ENCODE results near the gene HABP2. TPM values are rescaled to one million over a fixed set of nuclear protein-coding genes. Genes with fewer than 3 reads are reported as not detected.
A peak's percentile ranks its signal among the peaks of the same experiment; 100 is the strongest.

The HABP2 gene
- total RNA-seq, 1 donor from 2014 or later = not detected

DNA sequence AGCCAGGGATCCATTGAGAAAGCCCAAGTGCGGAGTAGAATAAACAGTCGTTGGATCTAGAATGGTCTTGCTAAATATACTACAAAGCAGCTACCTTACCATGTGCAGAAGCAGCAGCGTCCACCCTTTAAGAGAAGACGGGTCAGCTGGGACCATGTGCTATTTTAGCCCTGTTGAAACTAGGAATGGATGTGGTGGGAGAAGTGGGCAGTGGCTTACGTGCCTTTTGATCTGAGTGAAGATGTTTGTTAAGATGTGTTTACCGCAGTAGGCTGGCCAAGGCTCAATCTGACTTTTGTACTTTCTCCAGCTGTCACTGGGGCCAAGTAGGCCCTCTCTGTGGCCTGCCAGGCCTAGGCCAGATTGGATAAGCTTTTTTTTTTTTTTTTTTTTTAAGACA lies 9.2 kb downstream of the HABP2 start:
- Histone ChIP-seq H4K20me1 (ENCODE audit: insufficient read depth, low read length) (no peaks in the 10 kb centered on the region), H3K36me3 (ENCODE audit: insufficient read depth, low read length) (no peaks in the 10 kb centered on the region), H3K27me3 (ENCODE audit: insufficient read depth, low read length) (peaks cover 11% of the 10 kb centered on the region), H3K79me2 (ENCODE audit: insufficient read depth, low read length) (no peaks in the 10 kb centered on the region), H2AFZ (ENCODE audit: low read depth, low read length) (no peak overlapping the region), H3K27ac (ENCODE audit: low read depth, low read length) (no peak overlapping the region), H3K9ac (ENCODE audit: low read length) (no peak overlapping the region), H3K4me1 (ENCODE audit: insufficient read depth, low read length) (no peaks in the 10 kb centered on the region), H3K4me2 (ENCODE audit: low read length) (no peak overlapping the region), H3K9me3 (ENCODE audit: insufficient read depth, low read depth, low read length) (no peaks in the 10 kb centered on the region), H3K4me3 (ENCODE audit: insufficient read depth, low read depth, low read length) (no peak overlapping the region)
- Mint-ChIP-seq H3K27me3 (ENCODE audit: low read depth, unreplicated experiment) (peaks cover 56% of the 10 kb centered on the region), H3K27ac (ENCODE audit: unreplicated experiment) (no peak overlapping the region), H3K4me3 (ENCODE audit: unreplicated experiment) (no peak overlapping the region), H3K4me1 (ENCODE audit: low read depth, unreplicated experiment) (no peaks in the 10 kb centered on the region), H3K9me3 (ENCODE audit: unreplicated experiment) (peaks cover 6% of the 10 kb centered on the region), H3K36me3 (ENCODE audit: low read depth, unreplicated experiment) (peaks cover 2% of the 10 kb centered on the region)
- no peak for FAIRE-seq
- TF ChIP-seq CTCF (IDR thresholded peaks at IDR 0.05; ENCODE audit: insufficient read depth, low read depth, low read length) (no peak), EZH2 (IDR thresholded peaks at IDR 0.05; ENCODE audit: insufficient read depth, low read length) (no peak)
- DNase-seq (ENCODE audit: low read depth) = no peak

DNA sequence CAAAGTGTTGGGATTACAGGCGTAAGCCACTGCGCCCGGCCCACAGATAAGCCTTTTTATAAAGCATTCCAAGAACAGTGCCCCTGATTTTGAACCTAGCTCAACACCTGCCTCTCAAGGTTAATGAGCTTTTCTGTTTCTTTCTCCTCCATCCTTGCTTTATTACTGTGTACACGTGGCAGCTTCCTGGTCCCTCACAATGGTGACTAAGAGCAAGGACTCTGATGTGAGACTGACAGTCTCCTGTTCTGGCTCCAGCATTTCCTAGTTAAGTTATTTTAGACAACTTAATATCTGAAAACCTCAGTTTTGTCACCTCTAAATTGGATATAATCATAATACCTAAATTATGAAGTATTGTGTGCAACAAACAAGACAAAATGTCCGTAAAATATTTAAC lies 9.9 kb downstream of the HABP2 start:
- peaks cover 8% of the 10 kb centered on the region for H3K27me3 ChIP-seq (ENCODE audit: insufficient read depth, low read length)
- no peak overlapping the region for H2AFZ ChIP-seq (ENCODE audit: low read depth, low read length)
- no peaks in the 10 kb centered on the region for H3K4me1 ChIP-seq (ENCODE audit: insufficient read depth, low read length)
- no peaks in the 10 kb centered on the region for H4K20me1 ChIP-seq (ENCODE audit: insufficient read depth, low read length)
- Mint-ChIP-seq H3K4me1 (ENCODE audit: low read depth, unreplicated experiment) (no peaks in the 10 kb centered on the region), H3K27me3 (ENCODE audit: low read depth, unreplicated experiment) (peaks cover 51% of the 10 kb centered on the region), H3K9me3 (ENCODE audit: unreplicated experiment) (peaks cover 6% of the 10 kb centered on the region), H3K27ac (ENCODE audit: unreplicated experiment) (no peak overlapping the region), H3K4me3 (ENCODE audit: unreplicated experiment) (no peak overlapping the region), H3K36me3 (ENCODE audit: low read depth, unreplicated experiment) (peaks cover 2% of the 10 kb centered on the region)
- H3K9me3 ChIP-seq (ENCODE audit: insufficient read depth, low read depth, low read length) = no peaks in the 10 kb centered on the region
- FAIRE-seq = no peak
- no peaks in the 10 kb centered on the region for H3K36me3 ChIP-seq (ENCODE audit: insufficient read depth, low read length)
- no peak overlapping the region for H3K4me3 ChIP-seq (ENCODE audit: insufficient read depth, low read depth, low read length)
- TF ChIP-seq EZH2 (IDR thresholded peaks at IDR 0.05; ENCODE audit: insufficient read depth, low read length) (no peak), CTCF (IDR thresholded peaks at IDR 0.05; ENCODE audit: insufficient read depth, low read depth, low read length) (no peak)
- no peak for DNase-seq (ENCODE audit: low read depth)
- peak overlapping the region; percentile 91 for H3K4me2 ChIP-seq (ENCODE audit: low read length)
- H3K9ac ChIP-seq (ENCODE audit: low read length) = no peak overlapping the region
- no peaks in the 10 kb centered on the region for H3K79me2 ChIP-seq (ENCODE audit: insufficient read depth, low read length)
- no peak overlapping the region for H3K27ac ChIP-seq (ENCODE audit: low read depth, low read length)

DNA sequence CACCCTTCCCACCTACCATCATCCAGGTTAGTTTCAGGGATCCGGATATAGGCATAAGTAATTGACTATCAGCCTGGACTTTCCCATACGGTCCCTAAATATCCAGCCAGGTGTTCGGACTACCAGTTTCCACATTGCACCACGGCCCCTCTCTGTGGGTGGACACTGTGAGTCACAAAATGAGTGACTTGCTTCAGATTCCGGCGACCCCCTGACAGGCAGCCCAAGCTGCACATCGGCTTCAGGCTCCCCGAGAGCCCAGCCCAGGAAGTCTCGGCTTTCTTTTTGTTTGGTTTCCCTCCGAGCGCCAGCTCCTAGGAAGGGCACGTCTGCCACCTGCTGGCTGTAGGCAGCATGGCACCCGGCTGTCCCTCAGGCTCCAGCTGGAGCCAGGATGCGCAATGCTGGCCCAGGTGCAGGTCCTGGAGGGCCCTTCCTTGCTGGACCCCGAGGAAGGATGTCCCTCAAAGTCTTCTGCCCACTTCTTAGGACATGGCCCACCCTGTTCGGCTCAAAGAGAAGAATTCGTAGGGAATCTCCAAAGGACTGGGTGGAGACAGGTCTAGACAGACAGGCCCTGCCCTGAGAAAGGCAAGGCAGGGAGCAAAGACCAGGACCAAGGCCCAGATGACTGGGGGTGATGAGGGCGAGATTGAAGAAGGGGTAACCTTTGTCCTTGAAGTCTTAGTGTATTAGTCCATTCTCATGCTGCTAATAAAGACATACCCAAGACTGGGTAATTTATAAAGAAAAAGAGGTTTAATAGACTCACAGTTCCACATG lies 10.6 kb downstream of the HABP2 start:
- H3K9ac ChIP-seq (ENCODE audit: low read length) = peak overlapping the region; percentile 46
- H2AFZ ChIP-seq (ENCODE audit: low read depth, low read length) = peak overlapping the region; percentile 70
- H3K9me3 Mint-ChIP-seq (ENCODE audit: unreplicated experiment) = peaks cover 6% of the 10 kb centered on the region
- H3K27me3 ChIP-seq (ENCODE audit: insufficient read depth, low read length) = peaks cover 5% of the 10 kb centered on the region
- H3K4me3 Mint-ChIP-seq (ENCODE audit: unreplicated experiment) = peak overlapping the region; percentile 29
- no peaks in the 10 kb centered on the region for H3K4me1 Mint-ChIP-seq (ENCODE audit: low read depth, unreplicated experiment)
- DNase-seq (ENCODE audit: low read depth) (peak; percentile 25), FAIRE-seq (no peak)
- no peak overlapping the region for H3K27ac ChIP-seq (ENCODE audit: low read depth, low read length)
- H3K4me1 ChIP-seq (ENCODE audit: insufficient read depth, low read length) = no peaks in the 10 kb centered on the region
- TF ChIP-seq CTCF (IDR thresholded peaks at IDR 0.05; ENCODE audit: insufficient read depth, low read depth, low read length) = peak; percentile 86
- TF ChIP-seq EZH2 (IDR thresholded peaks at IDR 0.05; ENCODE audit: insufficient read depth, low read length) = no peak
- H3K4me3 ChIP-seq (ENCODE audit: insufficient read depth, low read depth, low read length) = peak overlapping the region; percentile 54
- H3K9me3 ChIP-seq (ENCODE audit: insufficient read depth, low read depth, low read length) = no peaks in the 10 kb centered on the region
- H3K36me3 Mint-ChIP-seq (ENCODE audit: low read depth, unreplicated experiment) = peaks cover 2% of the 10 kb centered on the region
- peak overlapping the region; percentile 49 for H3K27ac Mint-ChIP-seq (ENCODE audit: unreplicated experiment)
- no peaks in the 10 kb centered on the region for H3K36me3 ChIP-seq (ENCODE audit: insufficient read depth, low read length)
- no peaks in the 10 kb centered on the region for H4K20me1 ChIP-seq (ENCODE audit: insufficient read depth, low read length)
- peak overlapping the region; percentile 91 for H3K4me2 ChIP-seq (ENCODE audit: low read length)
- H3K79me2 ChIP-seq (ENCODE audit: insufficient read depth, low read length) = no peaks in the 10 kb centered on the region
- peaks cover 47% of the 10 kb centered on the region for H3K27me3 Mint-ChIP-seq (ENCODE audit: low read depth, unreplicated experiment)

Data from astrocyte (in vitro differentiated cells and primary cell).